GM10248 (cell line): ENCODE results near the gene WDR13.

Experiments used
- CTCF ChIA-PET: fragments of 300-600 bp; sonication (Branson Sonifier 250); formaldehyde crosslinking; extraction: SDS; loops from one replicate; lab custom pipeline; 2021; ENCODE audit warnings: antibody characterized with exemption; lab: Yijun Ruan, JAX
- POLR2A ChIA-PET: fragments of 350-650 bp; sonication (Branson Sonifier 250); formaldehyde crosslinking; extraction: SDS; loops from one replicate; lab custom pipeline; 2020; ENCODE audit warnings: antibody characterized with exemption; lab: Yijun Ruan, JAX
- DNase-seq: peaks from one replicate; pipeline ENCODE4 v3.0.0; 2012; ENCODE audit errors: extremely low spot score
- TF ChIP-seq, protein P1 (sequence below): IDR thresholded peaks from 2 replicates; pipeline ENCODE4 v1.5.1; 2012; ENCODE audit warnings: mild to moderate bottlenecking, low read depth; ENCODE audit errors: extremely low read depth, missing control alignments, control extremely low read depth

Gene WDR13

GRCh38 chrX:48591255-48591791 is 6.0 kb upstream of the WDR13 start:
- ChIA-PET CTCF (no interaction called here), POLR2A (no interaction called here)
- TF ChIP-seq, protein P1, sequence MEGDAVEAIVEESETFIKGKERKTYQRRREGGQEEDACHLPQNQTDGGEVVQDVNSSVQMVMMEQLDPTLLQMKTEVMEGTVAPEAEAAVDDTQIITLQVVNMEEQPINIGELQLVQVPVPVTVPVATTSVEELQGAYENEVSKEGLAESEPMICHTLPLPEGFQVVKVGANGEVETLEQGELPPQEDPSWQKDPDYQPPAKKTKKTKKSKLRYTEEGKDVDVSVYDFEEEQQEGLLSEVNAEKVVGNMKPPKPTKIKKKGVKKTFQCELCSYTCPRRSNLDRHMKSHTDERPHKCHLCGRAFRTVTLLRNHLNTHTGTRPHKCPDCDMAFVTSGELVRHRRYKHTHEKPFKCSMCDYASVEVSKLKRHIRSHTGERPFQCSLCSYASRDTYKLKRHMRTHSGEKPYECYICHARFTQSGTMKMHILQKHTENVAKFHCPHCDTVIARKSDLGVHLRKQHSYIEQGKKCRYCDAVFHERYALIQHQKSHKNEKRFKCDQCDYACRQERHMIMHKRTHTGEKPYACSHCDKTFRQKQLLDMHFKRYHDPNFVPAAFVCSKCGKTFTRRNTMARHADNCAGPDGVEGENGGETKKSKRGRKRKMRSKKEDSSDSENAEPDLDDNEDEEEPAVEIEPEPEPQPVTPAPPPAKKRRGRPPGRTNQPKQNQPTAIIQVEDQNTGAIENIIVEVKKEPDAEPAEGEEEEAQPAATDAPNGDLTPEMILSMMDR: no peak
- DNase-seq: no peak

DNA sequence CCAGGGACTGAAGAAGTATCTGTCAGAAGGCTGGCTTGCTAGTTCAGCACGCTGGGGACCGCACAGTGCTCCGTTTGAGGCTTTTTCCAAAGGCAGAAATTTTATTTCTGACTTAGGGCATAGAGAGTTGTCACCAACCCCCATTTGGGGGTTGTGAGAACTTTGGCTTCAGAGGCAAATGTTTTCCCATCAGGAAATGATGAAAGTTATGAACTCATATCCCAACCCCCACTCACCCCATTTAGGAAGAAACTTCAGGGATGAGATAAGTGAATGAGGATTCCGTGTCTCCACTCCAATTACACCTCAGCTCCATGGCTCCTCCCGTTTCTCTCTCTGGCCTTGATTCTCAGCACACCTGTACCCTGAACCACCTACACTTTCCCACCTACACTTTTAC is 4.3 kb upstream of the WDR13 start:
- DNase-seq: no peak
- POLR2A ChIA-PET: no interaction called here
- CTCF ChIA-PET: no interaction called here
- TF ChIP-seq, protein P1: no peak

DNA sequence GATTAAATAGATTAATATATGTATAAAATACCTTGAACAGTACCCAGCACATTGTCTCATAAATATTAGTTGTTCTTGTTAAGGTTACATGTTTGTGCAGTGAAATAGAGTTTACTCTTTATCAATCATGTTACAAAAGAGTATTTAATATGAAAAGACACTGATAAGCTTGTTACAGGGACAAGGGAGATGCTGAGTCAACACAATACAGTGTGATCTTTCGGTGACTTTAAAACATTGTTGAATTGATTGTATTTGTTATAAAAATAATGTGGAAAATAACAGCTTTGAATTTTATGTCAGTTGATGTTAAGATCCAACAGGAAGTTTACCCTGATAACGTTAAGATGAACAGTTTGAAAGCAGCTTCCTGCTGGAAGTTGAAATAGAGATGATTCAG is 1.4 kb upstream of the WDR13 start:
- ChIA-PET POLR2A (interaction anchor here (0.7 kb wide), 1 partner anchor 18 kb away, joined by 4 read pairs; no protein-coding TSS in a partner anchor), CTCF (no interaction called here)
- DNase-seq: no peak
- TF ChIP-seq, protein P1: no peak

DNA sequence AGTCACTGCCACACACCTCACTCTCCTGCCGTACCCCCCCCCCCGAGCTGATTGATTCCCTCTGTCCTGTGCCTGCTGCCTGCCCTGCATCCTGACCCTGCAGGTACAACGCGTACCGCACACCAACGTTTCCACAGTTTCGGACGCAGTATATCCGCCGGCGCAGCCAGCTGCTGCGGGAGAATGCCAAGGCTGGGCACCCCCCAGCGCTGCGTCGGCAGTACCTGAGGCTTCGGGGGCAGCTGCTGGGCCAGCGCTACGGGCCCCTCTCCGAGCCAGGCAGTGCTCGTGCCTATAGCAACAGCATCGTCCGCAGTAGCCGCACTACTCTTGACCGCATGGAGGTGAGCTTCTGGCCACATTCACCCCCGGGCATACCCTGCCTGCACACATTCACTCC is 1.3 kb downstream of the WDR13 start:
- DNase-seq: no peak
- ChIA-PET POLR2A (interaction anchor here (0.5 to 0.6 kb wide), 2 partner anchors 385 to 506 kb away, joined by 3 read pairs; no protein-coding TSS in a partner anchor), CTCF (interaction anchor here (0.9 to 1.3 kb wide), 2 partner anchors 9 to 59 kb away, joined by 3 read pairs; partner anchors contain the start of gene TBC1D25)
- TF ChIP-seq, protein P1: no peak

- DNase-seq: no peak
- POLR2A ChIA-PET: no interaction called here
- TF ChIP-seq, protein P1: no peak
- CTCF ChIA-PET: no interaction called here
Measured at GRCh38 chrX:48599341-48599740, 2.0 kb downstream of the WDR13 start.

DNA sequence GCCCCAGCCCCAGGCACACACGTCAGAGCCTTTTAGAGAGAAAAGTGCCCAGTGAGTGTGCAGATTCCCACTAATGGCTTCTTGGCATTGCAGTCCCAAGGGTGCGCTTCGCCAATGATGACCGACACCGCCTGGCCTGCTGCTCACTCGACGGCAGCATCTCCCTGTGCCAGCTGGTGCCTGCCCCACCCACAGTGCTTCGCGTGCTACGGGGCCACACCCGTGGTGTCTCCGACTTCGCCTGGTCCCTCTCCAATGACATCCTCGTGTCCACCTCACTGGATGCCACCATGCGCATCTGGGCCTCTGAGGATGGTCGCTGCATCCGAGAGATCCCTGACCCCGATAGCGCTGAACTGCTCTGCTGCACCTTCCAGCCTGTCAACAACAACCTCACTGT is 2.9 kb downstream of the WDR13 start:
- TF ChIP-seq, protein P1: no peak
- no peak for DNase-seq
- ChIA-PET POLR2A (no interaction called here), CTCF (no interaction called here)
